Measurements from ENCODE around the gene TMEM138.

The TMEM138 gene

GRCh38 chr11:61342207-61342803 is 19.9 kb upstream of the TMEM138 start:
- no peak for DNase-seq

GRCh38 chr11:61343792-61344745 is 18.1 kb upstream of the TMEM138 start:
- no peak for DNase-seq

- no peak for DNase-seq
Measured at GRCh38 chr11:61345170-61345610, 17.0 kb upstream of the TMEM138 start.

- DNase-seq = no peak
Measured at GRCh38 chr11:61345954-61346843, 16.0 kb upstream of the TMEM138 start.

GRCh38 chr11:61347916-61348461 is 14.2 kb upstream of the TMEM138 start:
- peak; percentile 93 to 98 (median 97) for DNase-seq

GRCh38 chr11:61349189-61349751 is 12.9 kb upstream of the TMEM138 start:
- DNase-seq = peak; percentile 50 to 73 (median 64)

GRCh38 chr11:61349916-61350315 is 12.3 kb upstream of the TMEM138 start:
- no peak for DNase-seq

GRCh38 chr11:61350336-61350735 is 11.8 kb upstream of the TMEM138 start:
- DNase-seq = no peak

- no peak for DNase-seq
Measured at GRCh38 chr11:61350803-61351202, 11.4 kb upstream of the TMEM138 start.

GRCh38 chr11:61352038-61352437 is 10.1 kb upstream of the TMEM138 start:
- DNase-seq = no peak

- peak in 1 of 3 donors; percentile 17 for DNase-seq
Measured at GRCh38 chr11:61353131-61354067, 8.8 kb upstream of the TMEM138 start.

- DNase-seq = no peak
Measured at GRCh38 chr11:61354208-61354607, 8.0 kb upstream of the TMEM138 start.

GRCh38 chr11:61356706-61357105 is 5.5 kb upstream of the TMEM138 start:
- DNase-seq = no peak

GRCh38 chr11:61357233-61357893 is 4.8 kb upstream of the TMEM138 start:
- peak; percentile 75 to 87 (median 86) for DNase-seq

GRCh38 chr11:61357894-61358239 is 4.3 kb upstream of the TMEM138 start:
- no peak for DNase-seq

GRCh38 chr11:61358566-61358965 is 3.6 kb upstream of the TMEM138 start:
- DNase-seq = no peak

- no peak for DNase-seq
Measured at GRCh38 chr11:61359516-61359915, 2.7 kb upstream of the TMEM138 start.

- no peak for DNase-seq
Measured at GRCh38 chr11:61361237-61361740, 885 bp upstream of the TMEM138 start.

GRCh38 chr11:61362542-61362875 is 335 bp downstream of the TMEM138 start:
- peak; percentile 55 to 68 (median 59) for DNase-seq

- no peak for DNase-seq
Measured at GRCh38 chr11:61364012-61364675, 2.0 kb downstream of the TMEM138 start.

Measured in suppressor macrophage treated with lipopolysaccharide for 1 hour (primary cell).